NCI-H226 (cell line): ENCODE results near the gene SUGP2.
"Not testable (repeated sequence)": the region's sequence is repeated elsewhere in the genome, so short reads cannot be mapped to it uniquely, and the experiment has no call there.

Source experiments
- DNase-seq: peaks from one replicate; pipeline ENCODE4 v3.0.0-alpha.2; 2015

The SUGP2 gene

DNA sequence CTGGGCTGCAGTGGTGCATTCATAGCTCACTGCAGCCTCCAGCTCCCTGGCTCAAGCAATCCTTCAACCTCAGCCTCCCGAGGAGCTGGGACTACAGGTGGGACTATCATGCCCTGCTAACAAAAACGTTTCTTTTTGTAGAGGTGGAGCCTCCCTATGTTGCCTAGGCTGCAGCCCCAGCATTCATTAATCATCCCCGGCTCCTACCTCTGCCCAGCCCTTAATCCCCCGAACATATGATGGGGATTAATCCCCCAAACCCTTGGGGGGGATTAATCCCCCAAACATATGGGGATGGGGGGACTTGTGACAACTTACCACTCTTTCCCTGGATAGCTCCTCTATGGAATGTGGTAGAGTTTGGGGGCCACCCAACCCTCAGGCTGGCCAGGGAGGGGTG lies 45.9 kb downstream of the SUGP2 start:
- no peak for DNase-seq

DNA sequence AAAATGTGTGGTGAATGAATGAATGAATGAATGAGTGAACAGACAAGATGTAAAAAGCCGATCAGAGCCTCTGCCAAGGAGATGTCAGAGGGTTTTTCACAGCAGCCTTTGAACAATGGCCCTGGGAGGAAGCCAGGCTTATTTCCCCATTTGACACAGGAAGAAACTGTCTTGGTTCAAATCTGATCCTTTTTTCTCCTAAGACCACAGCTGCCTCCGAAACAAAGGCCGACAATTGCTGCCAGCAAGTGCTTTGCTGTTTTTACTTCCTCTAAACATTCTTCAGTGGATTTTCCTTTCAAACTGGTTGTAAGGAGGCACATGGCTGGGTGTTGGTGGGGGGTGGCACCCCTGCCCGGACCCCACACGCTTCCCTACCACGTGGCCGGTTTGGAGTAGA lies 48.1 kb downstream of the SUGP2 start:
- no peak for DNase-seq

DNA sequence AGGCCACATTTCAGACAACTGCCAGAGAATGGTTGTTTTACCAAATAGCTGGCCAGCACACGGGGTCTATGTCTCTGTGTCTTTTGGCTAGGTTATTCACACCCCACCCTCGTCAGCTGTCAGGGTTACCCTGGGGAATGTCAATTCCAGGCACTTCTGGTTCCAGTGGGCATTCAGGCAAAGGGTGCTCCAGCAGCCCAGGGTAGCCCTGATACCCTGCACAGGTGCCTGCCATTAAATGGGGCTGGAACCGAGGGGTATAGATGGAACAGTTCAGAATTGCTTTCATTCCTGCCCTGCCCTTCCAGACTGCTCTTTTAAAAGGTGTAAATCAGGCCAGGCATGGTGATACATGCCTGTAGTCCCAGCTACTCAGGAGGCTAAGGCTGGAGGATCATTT lies 49.1 kb downstream of the SUGP2 start:
- DNase-seq: no peak

DNA sequence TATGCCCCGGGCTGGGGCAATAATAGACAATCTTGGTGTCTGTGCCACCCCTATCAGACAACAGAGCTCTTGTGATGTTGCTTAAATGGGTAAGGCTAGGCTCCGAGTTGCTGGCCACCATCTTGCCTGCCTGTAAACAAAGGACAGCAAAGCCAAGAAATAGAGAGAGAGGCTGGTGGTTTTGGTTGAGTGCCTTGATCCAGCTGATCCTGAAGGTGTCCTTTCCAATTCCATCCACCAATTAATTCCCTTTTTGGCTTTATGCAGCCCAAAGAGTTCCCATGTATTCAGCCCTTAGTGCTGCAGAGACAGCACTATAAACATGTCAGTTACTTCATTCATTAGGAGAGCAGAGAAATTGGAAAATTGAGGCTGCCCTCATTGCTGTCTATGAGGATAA lies 50.6 kb downstream of the SUGP2 start:
- no peak for DNase-seq

DNA sequence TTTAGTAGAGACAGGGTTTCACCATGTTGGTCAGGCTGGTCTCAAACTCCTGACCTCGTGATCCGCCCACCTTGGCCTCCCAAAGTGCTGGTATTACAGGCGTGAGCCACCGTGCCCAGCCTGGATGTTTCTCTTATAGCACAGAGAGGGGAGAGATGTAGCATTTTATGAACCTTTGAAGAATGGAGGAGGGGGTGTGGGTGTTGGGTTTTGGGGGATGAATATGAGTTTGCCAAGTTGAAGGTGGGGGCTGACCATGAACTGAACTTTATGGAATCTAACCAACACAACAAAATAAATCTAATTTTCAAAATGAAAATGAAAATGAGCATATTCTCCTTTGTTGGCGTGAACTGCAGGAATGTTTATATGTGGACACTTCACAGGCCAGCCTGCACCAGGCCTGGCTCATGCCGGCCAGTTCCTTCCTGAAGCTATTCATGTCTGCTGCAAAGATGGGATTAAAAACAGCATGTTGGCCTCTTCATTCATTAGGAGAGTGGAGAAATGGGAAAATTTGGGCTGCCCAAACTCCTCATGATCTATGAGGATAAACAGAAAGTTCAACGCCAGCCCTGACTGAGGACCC lies 52.8 kb downstream of the SUGP2 start:
- DNase-seq: no peak

DNA sequence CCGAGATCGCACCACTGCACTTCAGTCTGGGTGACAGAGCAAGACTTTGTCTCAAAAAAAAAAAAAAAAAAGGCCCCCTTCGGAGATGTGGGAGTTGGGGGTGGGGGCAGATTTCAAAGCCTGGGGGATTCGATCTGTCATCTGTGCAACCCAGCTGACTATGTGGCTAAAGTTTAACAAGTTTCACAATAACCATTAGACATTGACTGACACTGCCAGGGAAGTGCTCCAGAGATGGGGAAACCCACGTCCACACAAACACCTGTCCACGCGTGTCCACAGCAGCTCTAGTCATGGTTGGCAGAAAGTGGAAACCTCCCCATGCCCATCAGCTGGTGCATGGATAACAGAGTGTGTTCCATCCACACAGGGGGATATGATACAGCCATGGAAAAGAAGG lies 54.7 kb downstream of the SUGP2 start:
- DNase-seq: no peak

DNA sequence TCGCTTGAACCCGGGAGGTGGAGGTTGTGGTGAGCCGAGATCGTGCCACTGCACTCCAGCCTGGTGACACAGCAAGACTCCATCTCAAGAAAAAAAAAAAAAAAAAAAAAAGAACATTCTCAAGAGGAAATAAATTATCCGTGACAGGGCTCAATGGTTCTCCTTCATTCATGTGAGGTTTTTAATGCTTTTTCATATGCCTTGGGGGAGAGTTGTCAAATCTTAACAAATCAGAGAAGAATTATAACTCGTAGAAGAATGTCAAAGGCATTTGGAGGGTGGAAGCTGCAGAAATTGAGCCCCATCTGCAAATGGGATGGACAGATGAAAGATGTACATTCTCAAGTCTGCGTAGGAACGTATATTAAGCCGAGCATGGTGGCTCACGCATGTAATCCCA lies 57.4 kb downstream of the SUGP2 start:
- no peak for DNase-seq

DNA sequence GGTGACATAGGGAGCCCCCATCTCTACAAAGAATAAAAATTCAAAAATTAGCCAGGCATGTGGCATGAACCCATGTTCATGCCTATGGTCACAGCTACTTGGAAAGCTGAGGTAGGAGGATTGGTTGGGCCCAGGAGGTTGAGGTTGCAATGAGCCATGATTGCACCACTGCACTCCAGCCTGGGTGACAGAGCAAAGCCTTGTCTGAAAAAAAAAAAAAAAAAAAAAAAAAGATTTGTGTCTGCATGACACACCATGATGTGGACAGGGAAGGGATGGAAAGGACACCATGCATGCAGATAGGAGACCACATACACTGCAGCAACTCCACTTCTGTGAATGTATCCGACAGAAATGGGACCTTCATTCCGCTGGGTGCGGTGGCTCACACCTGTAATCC lies 58.3 kb downstream of the SUGP2 start:
- DNase-seq: no peak

DNA sequence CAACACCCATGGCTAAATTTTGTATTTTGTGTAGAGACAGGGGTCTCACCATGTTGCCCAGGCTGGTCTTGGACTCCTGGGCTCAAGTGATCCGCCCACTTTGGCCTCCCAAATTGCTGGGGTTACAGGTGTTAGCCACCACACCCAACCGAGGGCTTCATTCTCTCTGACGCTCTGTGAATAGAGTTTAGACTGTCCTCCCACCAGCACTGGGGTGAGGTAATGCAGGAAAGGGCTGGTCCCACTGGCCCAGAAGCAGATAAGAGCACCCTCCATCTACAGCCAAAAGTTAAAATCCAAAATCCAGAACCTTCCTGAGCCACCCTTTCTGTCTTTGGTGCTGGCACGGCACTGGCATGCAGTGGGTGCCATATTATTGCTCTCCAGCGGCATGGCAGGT lies 60.5 kb downstream of the SUGP2 start:
- DNase-seq: no peak

DNA sequence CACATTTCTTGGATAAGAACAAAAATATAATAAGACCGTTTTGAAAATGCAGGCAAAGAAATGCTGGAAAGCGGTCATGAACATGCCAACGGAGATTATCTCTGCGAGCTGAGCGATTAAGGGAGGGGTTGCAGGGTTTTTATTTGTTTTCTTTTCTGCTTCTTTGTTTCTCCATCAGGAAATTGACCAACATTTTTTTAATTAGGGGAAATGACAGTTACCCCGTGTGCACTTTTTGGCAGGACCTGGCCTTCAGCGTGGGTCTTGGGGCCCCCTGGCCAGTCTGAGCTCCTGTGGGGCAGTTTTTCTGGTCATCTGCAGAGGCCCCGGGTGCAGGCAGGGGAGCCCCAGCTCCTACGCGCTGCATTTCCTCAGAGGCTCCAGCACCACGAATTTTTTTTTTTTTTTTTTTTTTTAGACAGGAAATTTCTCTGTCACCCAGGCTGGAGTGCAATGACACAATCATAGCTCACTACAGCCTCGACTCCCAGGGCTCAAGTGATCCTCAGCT lies 61.0 kb downstream of the SUGP2 start:
- DNase-seq: no peak

DNA sequence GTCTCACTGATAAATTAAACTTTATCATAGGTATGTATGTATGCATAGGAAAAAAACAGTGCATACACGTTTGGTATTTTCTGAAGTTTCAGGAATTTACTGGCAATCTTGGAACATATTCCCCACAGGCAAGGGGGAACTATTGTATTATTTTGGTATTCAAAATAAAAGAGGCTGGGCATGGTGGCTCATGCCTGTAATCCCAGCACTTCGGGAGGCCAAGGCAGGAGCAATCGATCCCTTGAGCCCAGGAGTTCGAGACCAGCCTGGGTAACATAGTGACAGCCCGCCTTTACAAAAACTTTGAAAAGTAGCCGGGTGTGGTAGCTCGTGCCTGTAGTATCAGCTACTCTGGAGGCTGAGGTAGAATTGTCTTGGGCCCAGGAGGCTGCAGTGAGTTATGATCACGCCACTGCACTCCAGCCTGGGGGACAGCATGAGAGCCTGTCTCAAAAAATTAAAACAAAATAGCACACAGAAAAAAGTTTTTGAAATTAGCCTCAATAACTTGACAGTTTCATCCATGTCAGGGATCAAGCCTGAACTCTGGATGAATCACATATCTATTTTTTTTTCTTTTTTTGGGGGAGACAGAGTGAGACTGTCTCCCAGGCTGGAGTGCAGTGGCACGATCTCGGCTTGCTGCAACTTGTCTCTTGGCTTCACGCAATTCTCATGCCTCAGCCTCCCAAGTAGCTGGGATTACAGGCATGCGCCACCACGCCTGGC lies 63.2 kb downstream of the SUGP2 start:
- DNase-seq: no peak

DNA sequence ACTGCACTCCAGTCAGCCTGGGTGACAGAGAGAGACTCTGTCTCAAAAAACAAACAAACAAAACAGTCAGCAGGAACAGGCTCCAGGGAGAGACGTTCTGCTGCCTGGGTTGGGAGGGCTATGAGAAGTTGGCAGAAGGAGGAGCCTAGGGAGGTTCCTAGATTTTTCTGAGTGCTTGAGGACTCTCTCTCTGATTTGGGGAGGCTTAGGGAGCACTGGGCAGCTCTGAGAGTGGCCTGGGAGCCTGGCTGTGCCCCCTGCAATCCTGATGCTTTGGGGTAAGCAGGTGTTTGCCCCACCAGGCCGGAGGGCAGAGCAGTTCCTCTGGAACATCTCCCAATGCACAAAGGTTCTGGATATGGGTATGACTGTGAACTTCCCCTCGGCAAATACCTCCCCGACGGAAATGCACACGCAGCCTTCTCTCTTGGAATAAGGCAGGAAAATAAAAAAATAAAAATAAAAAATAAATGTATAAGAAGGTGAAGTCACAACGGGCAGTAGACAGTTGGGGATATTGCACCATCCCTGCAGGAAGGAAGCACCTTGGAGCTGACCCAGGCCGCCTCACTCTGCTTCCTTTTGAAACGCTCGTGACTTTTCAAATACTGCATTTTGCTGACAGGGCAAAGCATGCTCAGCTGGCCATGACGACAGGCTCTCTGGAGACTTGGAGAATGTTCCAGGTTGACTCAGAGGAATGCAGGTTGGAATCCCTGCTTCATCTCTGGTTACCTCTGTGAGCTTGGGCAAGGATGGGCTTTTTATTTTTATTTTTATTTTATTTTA lies 65.8 kb downstream of the SUGP2 start:
- DNase-seq: peak; percentile 25

DNA sequence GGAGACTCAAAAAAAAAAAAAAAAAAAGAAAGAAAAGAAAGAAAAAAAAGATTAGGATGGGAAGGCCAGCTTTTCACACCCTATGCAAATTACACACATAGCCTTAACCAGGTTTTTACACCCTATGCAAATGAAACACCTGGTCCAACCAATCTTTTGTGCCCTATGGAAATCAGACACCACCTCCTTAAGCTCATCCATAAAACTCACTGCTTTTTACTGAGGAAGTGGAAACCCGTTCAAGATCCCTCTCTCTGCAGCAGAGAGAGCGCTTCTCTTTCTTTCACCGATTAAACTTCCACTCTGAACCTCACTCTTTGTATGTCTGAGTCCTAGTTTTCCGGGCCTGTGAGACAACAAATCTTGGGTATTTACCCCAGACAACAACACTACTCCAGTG lies 67.0 kb downstream of the SUGP2 start:
- no peak for DNase-seq

DNA sequence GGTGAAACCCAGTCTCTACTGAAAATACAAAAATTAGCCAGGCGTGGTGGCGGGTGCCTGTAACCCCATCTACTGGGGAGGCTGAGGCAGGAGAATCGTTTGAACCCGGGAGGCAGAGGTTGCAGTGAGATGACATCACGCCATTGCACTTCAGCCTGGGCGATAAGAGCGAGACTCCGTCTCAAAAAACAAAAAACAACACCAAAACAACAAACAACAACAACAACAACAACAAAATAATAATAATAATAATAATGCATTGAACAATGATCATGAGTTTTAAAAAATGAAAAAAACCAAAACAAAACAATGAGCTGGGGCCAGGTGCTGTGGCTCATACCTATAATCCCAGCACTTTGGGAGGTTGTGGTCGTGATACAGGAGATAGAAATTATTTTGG lies 69.2 kb downstream of the SUGP2 start:
- DNase-seq: no peak

DNA sequence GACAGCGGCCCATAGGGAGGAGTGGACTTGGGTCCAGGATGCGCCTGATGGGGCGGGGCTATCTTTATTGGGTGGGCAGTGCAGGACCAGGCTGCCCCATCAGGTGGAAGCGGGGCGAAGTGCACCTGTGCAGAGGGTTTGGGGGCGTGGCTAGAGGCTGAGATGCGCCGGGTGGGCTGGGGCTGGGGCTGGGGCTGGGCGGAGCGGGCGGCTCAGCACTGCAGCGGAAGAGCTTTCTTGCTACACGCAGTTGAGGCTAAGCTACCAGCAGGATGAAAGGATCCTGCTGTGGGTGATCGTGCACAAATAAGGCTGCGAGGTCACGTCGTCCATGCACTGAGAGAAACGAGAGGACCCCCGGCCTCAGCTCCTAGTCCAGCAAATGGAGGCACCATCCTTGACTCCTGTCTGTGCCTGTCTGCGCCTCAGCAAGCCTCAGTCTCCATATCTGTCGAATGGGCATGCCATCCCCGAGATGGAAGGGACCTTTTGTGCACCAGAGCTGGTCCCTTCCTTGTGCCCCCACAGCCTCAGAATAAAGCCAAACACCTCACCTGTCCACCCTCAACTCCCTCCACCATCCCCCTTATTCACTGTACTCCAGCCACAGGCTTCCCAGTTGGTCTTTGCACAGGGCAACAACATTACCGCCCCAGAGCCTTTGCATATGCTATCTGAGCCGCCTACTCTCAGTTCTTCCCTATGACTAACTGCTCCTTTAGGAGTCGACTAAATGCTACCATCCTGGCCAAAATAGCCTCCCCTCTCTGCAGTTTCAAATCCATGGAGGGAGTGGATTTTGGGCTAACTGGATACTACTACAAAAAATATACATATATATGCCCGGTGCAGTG lies 71.3 kb downstream of the SUGP2 start:
- DNase-seq: no peak

DNA sequence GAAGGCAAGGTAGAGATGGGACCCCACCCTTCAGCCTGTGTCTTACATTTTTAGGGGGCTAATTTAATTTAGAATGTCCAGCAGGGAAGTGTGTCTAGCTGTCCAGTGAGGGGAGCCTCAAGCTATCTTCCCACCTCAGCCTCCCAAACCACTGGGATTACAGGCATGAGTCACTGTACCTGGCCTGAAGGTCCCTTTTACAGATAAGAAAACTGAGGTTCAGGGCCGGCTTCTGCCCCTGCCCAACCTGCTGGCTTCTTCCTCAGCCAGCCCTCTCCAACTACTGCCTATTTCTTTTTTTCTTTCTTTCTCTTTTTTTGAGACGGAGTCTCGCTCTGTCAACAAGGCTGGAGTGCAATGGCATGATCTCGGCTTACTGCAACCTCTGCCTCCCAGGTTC lies 72.9 kb downstream of the SUGP2 start:
- no peak for DNase-seq

DNA sequence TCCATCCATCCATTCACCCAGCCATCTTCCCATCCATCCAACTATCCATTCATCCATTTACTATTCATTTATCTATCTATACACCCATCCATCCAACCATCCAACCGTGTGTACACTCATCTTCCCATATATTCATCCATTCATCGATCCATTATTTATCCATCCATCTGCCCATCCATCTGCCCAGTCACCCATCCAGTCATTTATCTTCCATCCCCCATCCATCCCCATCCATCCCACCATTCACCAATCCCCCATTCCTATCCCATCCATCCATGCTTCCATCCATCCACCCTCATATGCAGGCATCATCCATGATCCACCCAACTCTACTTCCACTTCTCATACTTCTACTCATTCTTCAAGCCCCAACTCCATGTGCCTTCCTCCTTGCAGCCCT lies 78.3 kb downstream of the SUGP2 start:
- DNase-seq: no peak

DNA sequence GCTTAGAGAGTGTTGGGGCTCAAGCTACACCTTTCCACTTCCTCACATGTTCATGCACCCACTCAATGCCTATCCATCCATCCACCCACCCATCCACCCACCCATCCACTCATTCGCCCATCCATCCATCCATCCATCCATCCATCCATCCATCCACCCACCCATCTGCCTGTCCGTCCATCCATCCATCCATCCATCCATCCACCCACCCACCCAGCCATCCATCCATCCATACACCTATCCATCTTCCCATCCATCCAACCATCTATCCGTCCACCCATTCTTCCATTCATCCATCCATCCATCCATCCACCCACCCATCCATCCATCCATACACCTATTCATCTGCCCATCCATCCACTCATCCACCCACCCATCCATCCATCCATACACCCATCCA lies 79.2 kb downstream of the SUGP2 start:
- DNase-seq: no peak

DNA sequence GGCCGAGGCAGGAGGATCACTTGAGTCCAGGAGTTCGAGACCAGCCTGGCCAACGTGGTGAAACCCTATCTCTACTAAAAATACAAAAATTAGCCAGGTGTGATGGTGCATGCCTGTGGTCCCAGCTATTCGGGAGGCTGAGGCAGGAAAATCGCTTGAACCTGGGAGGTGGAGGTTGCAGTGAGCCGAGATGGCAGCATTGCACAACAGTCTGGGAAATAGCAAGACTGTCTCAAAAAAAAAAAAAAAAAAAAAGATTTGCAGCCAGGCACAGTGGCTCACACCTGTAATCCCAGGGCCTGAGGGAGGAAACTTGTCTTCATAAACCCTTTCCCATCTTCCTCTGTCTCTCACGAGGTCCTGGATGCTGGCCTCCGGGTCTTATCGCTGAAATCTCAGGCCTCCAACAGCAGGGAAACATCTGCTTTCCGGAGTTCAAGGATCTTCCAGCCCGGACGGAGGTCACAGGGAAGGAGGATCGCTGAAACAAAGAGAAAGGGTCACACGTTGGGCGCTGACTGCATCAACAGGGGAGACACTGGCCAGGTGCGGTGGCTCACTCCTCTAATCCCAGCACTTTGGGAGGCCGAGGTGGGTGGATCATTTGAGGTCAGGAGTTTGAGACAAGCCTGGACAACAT lies 80.8 kb downstream of the SUGP2 start:
- not testable (repeated sequence) for DNase-seq

DNA sequence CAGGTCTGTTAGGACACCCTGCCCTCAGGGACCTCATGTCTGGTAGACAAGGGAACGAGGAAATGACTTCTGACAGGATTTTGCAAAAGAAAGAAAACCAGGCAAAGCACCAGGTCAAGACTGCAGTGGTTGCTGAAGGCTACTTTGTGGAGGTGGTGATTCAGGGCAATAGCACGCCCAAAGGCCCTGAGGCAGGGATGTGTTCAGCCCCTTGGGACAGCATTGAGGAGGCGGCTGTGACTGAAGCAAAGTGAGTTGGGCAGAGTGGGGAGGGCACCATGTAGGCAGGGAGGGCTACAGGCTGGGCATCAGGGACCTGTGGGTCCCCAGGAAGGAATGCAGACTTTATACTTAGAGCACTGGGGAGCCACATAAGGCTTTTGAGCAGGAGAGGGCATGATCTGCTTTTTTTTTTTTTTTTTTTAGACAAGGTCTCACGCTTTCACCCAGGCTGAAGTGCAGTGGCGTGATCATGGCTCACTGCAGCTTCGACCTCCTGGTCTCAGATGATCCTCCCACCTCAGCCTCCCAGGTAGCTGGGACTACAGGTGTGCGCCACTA lies 81.5 kb downstream of the SUGP2 start:
- DNase-seq: peak; percentile 23

DNA sequence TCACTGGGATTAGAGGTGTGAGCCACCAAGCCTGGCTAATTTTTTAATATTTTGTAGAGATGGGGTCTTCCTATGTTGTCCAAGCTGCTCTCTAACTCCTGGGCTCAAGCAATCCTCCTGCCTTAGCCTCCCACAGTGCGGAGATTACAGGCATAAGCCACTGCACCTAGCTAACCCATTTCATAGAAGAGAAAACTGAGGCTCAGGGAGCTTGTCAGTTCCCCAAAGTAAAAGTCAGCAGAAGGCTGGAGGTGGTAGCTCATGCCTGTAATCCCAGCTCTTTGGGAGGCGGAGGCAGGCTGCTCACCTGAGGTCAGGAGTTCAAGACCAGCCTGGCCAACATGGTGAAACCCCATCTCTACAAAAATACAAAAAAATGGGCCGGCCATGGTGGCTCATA lies 83.5 kb downstream of the SUGP2 start:
- no peak for DNase-seq

DNA sequence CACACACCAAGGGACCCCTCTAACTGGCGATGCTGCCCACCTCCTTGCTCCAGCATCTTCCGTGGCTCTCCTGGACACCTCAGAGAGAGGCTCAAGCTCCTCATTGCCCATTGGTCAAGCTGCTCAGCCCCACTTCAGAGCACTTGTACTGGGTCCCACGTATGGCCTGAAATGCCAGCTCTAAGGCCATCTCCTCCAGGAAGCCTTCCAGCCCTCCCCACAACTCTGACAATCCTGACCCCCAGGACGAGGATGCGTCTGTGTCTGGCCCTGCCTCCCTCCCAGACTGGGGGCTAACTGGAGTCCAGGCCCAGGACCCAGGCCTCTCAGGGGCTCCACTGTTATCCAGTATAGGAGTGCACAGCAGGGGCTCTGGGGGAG lies 84.4 kb downstream of the SUGP2 start:
- no peak for DNase-seq
